ENCODE results near the gene SELL. TPM values are rescaled to one million over a fixed set of nuclear protein-coding genes. Genes with fewer than 3 reads are reported as not detected.

SELL gene
- total and polyA plus RNA-seq, 7 donors = 0.55 to 62.9 (median 1.5) TPM

DNA sequence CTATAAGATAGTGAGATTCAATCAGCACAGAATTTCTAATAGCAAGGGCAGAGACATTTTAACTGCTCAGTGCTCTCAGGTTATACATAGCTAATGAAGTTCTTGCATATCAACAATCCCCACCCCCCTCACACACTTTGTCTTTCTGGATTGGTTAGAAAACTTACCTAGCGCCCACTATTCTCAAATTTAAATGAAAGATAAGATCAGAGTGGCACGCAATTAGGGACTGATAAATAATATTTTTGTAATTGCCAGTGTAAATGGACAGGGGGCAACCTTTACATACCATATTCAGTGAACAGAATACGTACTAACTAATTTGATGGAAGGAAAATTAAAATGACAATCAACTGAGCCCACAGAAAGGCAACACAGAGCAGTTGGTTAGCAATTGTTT is 11.7 kb downstream of the SELL start:
- Histone ChIP-seq H3K9me3 (no peaks in the 10 kb centered on the region), H3K27ac (no peak overlapping the region), H3K4me1 (no peaks in the 10 kb centered on the region), H3K36me3 (no peaks in the 10 kb centered on the region), H3K4me3 (no peak overlapping the region), H3K27me3 (no peaks in the 10 kb centered on the region)
- no peak for DNase-seq
- WGBS, 2 donors = 69 to 89% methylated on average over 3 of the region's 3 CpGs
- TF ChIP-seq POLR2A (IDR thresholded peaks at IDR 0.05) (no peak), EP300 (IDR thresholded peaks at IDR 0.05) (no peak), POLR2AphosphoS5 (IDR thresholded peaks at IDR 0.05) (no peak)
- TF ChIP-seq, protein P1, sequence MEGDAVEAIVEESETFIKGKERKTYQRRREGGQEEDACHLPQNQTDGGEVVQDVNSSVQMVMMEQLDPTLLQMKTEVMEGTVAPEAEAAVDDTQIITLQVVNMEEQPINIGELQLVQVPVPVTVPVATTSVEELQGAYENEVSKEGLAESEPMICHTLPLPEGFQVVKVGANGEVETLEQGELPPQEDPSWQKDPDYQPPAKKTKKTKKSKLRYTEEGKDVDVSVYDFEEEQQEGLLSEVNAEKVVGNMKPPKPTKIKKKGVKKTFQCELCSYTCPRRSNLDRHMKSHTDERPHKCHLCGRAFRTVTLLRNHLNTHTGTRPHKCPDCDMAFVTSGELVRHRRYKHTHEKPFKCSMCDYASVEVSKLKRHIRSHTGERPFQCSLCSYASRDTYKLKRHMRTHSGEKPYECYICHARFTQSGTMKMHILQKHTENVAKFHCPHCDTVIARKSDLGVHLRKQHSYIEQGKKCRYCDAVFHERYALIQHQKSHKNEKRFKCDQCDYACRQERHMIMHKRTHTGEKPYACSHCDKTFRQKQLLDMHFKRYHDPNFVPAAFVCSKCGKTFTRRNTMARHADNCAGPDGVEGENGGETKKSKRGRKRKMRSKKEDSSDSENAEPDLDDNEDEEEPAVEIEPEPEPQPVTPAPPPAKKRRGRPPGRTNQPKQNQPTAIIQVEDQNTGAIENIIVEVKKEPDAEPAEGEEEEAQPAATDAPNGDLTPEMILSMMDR (IDR thresholded peaks at IDR 0.05) = no peak
- intact Hi-C loops (cut with DNase I) = no loop called here

DNA sequence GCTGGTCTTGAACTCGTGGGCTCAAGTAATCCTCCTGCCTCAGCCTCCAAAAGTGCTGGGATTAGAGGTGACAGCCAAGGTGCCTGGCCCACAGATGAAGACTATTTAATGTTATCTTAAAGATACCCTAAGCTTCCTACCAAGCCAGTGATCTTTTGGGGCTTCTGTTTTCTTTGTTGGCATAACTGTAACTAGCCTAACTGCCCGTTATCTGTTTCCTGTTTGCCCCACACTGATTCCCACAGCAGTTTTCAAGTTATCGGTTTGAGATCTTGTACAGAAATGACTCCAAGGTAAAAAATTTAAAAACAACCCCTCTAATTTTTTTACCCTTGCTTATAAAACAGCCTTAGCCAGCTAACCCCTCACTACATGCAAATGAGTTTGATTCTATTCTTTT is 12.4 kb downstream of the SELL start:
- no peak for DNase-seq
- Histone ChIP-seq H3K4me1 (no peaks in the 10 kb centered on the region), H3K36me3 (no peaks in the 10 kb centered on the region), H3K27me3 (no peaks in the 10 kb centered on the region), H3K4me3 (no peak overlapping the region), H3K27ac (no peak overlapping the region), H3K9me3 (no peaks in the 10 kb centered on the region)
- intact Hi-C loops (cut with DNase I) = no loop called here
- 46 to 88% methylated on average over 3 of the region's 3 CpGs for WGBS, 2 donors
- TF ChIP-seq, protein P1 (IDR thresholded peaks at IDR 0.05) = no peak
- TF ChIP-seq POLR2A (IDR thresholded peaks at IDR 0.05) = no peak

DNA sequence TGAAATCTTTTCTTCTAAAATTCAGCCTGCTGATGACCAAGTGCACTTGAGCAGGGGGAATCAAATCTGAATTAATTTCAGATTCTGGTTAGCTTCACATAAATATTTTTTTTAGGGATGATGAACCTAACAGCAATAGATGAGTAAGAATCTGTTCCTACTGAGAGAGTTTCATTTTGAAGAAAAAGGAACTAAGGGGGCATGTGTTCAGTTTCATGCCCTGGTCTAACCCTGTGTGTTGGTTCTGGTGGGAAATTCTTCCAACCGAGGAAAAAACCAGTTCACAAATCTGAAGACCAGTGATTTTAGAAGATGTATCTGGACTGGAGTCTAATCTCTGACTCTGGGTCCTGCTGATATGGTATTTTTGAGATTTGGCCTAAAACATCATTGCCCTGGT is 13.7 kb downstream of the SELL start:
- TF ChIP-seq, protein P1 (IDR thresholded peaks at IDR 0.05) = no peak
- TF ChIP-seq POLR2A (IDR thresholded peaks at IDR 0.05) (no peak), POLR2AphosphoS5 (IDR thresholded peaks at IDR 0.05) (no peak), EP300 (IDR thresholded peaks at IDR 0.05) (no peak)
- H3K4me1 ChIP-seq = no peaks in the 10 kb centered on the region
- no peak overlapping the region for H3K27ac ChIP-seq
- H3K27me3 ChIP-seq = no peaks in the 10 kb centered on the region
- intact Hi-C loops (cut with DNase I) = no loop called here
- no peaks in the 10 kb centered on the region for H3K36me3 ChIP-seq
- no peak for DNase-seq
- H3K4me3 ChIP-seq = no peak overlapping the region
- WGBS, 2 donors = 65 to 85% methylated on average over 1 of the region's 1 CpG
- H3K9me3 ChIP-seq = no peaks in the 10 kb centered on the region

DNA sequence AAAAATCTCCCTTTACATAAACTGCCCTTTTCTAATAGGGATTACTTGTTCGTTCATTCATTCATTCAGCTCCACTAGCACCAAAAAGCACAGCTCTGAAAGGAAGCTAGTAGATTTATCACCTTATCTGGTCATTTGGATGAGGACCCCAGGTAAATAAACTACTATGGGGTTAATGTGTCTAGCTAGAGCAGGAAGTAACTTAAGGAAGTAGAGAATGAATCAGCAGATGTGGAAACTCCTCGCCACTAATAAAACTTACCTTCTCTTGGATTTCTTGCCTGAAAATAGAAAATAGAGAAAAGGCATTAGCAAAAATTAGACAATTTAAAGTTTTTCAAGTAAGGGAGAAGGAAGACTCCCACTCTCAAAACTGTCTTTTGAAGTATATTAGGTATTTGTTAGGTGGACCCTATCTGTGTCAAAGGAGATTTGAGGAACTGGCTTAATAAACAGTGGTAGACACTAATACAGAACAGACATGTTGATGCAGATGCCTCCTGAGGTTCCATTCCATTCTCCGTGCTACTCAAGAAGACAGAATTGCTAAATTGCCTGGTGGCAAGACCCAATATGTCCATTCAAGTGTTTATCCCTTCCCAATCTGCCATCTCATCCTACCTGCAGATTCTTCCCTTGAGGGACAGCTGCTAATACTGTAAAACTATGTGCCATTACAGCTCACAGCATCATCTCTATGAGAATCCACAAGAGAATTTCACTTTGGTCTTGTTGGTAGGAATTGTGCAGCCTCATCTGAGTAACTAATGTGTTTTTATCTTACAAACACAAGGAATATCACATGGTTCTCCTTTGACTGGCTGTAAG is 14.9 kb downstream of the SELL start:
- Histone ChIP-seq H3K27me3 (no peaks in the 10 kb centered on the region), H3K36me3 (no peaks in the 10 kb centered on the region), H3K9me3 (no peaks in the 10 kb centered on the region), H3K4me3 (no peak overlapping the region), H3K4me1 (no peaks in the 10 kb centered on the region), H3K27ac (no peak overlapping the region)
- intact Hi-C loops (cut with DNase I) = no loop called here
- 48 to 67% methylated on average over 3 of the region's 3 CpGs for WGBS, 2 donors
- no peak for DNase-seq
- TF ChIP-seq EP300 (IDR thresholded peaks at IDR 0.05) (no peak), POLR2A (IDR thresholded peaks at IDR 0.05) (no peak), POLR2AphosphoS5 (IDR thresholded peaks at IDR 0.05) (no peak)
- TF ChIP-seq, protein P1 (IDR thresholded peaks at IDR 0.05) = no peak

All from sigmoid colon (tissue), 7 donors.